Type B pancreatic cell (in vitro differentiated cells): ENCODE measurements around the gene CALR3. TPM values are rescaled to one million over a fixed set of nuclear protein-coding genes. Genes with fewer than 3 reads are reported as not detected.
"Not testable (repeated sequence)": the region's sequence is repeated elsewhere in the genome, so short reads cannot be mapped to it uniquely, and the experiment has no call there.

Experiments used
- DNase-seq: peaks from one replicate; pipeline ENCODE4 v3.0.0; 2021; ENCODE audit warnings: mixed read lengths; ENCODE audit not compliant: unreplicated experiment; ENCODE audit errors: extremely low spot score
- H3K27ac Mint-ChIP-seq: 2 replicates; pipeline ENCODE4 v1.8.0; 2021; ENCODE audit warnings: mild to moderate bottlenecking, mixed read lengths
- H3K27me3 Mint-ChIP-seq: 2 replicates; pipeline ENCODE4 v1.8.0; 2021; ENCODE audit warnings: mixed read lengths
- H3K36me3 Mint-ChIP-seq: 2 replicates; pipeline ENCODE4 v1.8.0; 2021; ENCODE audit warnings: mixed read lengths
- H3K4me1 Mint-ChIP-seq: one replicate; pipeline ENCODE4 v1.8.0; 2021; ENCODE audit warnings: mixed read lengths; ENCODE audit not compliant: unreplicated experiment
- H3K4me3 Mint-ChIP-seq: 2 replicates; pipeline ENCODE4 v1.8.0; 2021; ENCODE audit warnings: mild to moderate bottlenecking, mixed read lengths
- H3K9me3 Mint-ChIP-seq: 2 replicates; pipeline ENCODE4 v1.8.0; 2021; ENCODE audit warnings: mixed read lengths
- long read RNA-seq: library from polyadenylated mRNA; unstranded; transcript quantifications from one replicate; pipeline ENCODE4 v2.0.0, GENCODE V29; 2020
- total RNA-seq: library from RNA; stranded (reverse); gene quantifications from 2 replicates; pipeline ENCODE4 v1.2.1, GENCODE V29; 2021; ENCODE audit warnings: low replicate concordance
- TF ChIP-seq, protein P1 (sequence below): fragments of 200-600 bp; sonication (generic); conservative IDR thresholded peaks from 2 replicates; pipeline ENCODE4 v1.5.0; 2021; ENCODE audit warnings: antibody characterized with exemption, mild to moderate bottlenecking

Gene CALR3, protein sequence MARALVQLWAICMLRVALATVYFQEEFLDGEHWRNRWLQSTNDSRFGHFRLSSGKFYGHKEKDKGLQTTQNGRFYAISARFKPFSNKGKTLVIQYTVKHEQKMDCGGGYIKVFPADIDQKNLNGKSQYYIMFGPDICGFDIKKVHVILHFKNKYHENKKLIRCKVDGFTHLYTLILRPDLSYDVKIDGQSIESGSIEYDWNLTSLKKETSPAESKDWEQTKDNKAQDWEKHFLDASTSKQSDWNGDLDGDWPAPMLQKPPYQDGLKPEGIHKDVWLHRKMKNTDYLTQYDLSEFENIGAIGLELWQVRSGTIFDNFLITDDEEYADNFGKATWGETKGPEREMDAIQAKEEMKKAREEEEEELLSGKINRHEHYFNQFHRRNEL
- not detected in 2 replicates for total RNA-seq
- long read RNA-seq: 0 reads

DNA sequence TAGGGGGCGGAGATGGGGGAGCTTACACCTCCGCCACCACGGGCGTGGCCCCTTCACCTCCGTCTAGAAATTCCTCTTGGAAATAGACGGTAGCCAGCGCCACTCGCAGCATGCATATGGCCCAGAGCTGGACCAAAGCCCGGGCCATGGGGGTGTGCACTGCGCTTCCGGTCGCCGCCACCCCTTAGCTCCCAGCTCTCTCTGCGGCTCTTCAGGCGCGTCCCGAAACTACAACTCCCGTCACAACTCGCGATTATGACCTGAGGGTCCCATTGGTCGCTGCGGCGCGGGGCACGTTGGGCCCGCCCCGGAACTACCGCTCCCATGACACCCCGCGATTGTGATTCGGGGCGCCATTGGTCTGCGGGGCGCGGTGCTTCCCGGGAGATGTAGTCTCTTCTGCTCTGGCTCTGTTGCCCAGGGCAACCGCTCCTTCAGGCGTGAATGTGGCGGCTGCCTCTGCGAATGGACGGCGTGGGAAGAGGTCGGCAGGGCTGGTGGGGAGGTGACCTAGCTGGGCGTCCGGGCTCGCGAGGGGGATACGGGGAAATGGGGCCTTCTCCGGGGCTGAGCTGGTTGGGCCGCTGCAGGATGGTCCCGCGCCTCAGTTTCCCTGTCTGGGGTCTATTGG lies at the start of gene CALR3, which contains the start of gene C19orf44:
Gene CALR3, minus strand, starts transcription at position 186 of the 631 bp plus-strand sequence. Its CDS starts 38 bp downstream, at position 148.
Gene C19orf44, plus strand, starts transcription at position 413 of the 631 bp plus-strand sequence. CDS start 4,399 bp downstream, outside the sequence.
- peak within 1 kb of the TSS; percentile 98 for H3K4me3 Mint-ChIP-seq
- TF ChIP-seq, protein P1, sequence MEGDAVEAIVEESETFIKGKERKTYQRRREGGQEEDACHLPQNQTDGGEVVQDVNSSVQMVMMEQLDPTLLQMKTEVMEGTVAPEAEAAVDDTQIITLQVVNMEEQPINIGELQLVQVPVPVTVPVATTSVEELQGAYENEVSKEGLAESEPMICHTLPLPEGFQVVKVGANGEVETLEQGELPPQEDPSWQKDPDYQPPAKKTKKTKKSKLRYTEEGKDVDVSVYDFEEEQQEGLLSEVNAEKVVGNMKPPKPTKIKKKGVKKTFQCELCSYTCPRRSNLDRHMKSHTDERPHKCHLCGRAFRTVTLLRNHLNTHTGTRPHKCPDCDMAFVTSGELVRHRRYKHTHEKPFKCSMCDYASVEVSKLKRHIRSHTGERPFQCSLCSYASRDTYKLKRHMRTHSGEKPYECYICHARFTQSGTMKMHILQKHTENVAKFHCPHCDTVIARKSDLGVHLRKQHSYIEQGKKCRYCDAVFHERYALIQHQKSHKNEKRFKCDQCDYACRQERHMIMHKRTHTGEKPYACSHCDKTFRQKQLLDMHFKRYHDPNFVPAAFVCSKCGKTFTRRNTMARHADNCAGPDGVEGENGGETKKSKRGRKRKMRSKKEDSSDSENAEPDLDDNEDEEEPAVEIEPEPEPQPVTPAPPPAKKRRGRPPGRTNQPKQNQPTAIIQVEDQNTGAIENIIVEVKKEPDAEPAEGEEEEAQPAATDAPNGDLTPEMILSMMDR: peak; percentile 38
- H3K4me1 Mint-ChIP-seq: peaks cover 14% of the 10 kb centered on the region
- no peaks in the 10 kb centered on the region for H3K27me3 Mint-ChIP-seq
- peak; percentile 98 for DNase-seq
- H3K36me3 Mint-ChIP-seq: peaks cover 5% of the 10 kb centered on the region
- peak within 1 kb of the TSS; percentile 93 for H3K27ac Mint-ChIP-seq
- no peaks in the 10 kb centered on the region for H3K9me3 Mint-ChIP-seq

DNA sequence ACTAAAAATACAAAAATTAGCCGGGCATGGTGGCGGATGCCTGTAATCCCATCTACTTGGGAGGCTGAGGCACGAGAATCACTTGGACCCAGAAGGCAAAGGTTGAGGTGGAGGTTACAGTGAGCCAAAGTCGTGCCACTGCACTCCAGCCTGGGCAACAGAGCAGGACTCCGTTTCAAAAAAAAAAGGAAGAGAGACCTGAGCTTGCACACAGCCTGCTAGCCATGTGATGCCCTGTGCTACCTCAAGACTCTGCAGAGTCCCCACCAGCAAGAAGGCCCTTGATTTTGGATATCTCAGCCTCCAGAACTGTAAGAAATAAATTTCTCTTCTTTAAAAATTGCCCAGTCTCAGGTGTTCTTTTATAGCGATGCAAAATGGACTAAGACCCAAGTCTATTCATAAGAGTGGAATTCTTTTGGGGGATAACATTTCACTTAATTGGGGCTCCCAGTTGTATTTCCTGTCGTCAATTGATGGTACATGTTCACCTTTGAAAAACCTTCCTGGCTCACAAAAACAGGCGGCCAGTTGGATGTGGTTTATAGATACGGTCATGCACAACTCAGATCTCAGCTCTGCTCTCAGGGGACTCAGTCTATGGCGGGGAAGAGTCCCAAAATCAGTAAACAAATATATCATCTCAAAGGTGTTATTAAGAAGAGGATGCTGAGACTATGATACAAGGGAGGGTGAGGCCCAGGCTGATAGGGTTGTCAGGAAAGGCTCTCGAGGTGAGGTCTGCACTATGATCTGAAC lies 48.7 kb upstream of the CALR3 start:
- H3K9me3 Mint-ChIP-seq: no peaks in the 10 kb centered on the region
- no peak overlapping the region for H3K27ac Mint-ChIP-seq
- peaks cover 14% of the 10 kb centered on the region for H3K36me3 Mint-ChIP-seq
- peak overlapping the region; percentile 76 for H3K4me3 Mint-ChIP-seq
- no peaks in the 10 kb centered on the region for H3K27me3 Mint-ChIP-seq
- peaks cover 20% of the 10 kb centered on the region for H3K4me1 Mint-ChIP-seq
- no peak for DNase-seq
- TF ChIP-seq, protein P1: no peak

DNA sequence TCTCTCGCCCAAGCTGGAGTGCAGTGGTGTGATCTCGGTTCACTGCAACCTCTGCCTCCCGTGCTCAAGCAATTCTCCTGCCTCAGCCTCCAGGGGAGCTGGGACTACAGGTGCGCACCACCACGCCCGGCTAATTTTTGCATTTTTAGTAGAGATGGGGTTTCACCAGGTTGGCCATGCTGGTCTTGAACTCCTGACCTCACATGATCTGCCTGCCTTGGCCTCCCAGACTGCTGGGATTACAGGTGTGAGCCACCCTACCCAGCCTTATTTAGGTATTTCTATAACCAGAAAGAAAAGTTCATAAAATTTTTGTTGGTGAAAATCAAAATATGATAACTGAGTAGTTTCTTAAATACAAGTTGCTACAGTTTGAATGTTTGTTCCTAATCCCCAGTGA lies 47.8 kb upstream of the CALR3 start:
- peaks cover 15% of the 10 kb centered on the region for H3K36me3 Mint-ChIP-seq
- not testable (repeated sequence) for H3K9me3 Mint-ChIP-seq, H3K27me3 Mint-ChIP-seq, DNase-seq
- peaks cover 20% of the 10 kb centered on the region for H3K4me1 Mint-ChIP-seq
- H3K27ac Mint-ChIP-seq: peak overlapping the region; percentile 84
- peak overlapping the region; percentile 92 for H3K4me3 Mint-ChIP-seq

DNA sequence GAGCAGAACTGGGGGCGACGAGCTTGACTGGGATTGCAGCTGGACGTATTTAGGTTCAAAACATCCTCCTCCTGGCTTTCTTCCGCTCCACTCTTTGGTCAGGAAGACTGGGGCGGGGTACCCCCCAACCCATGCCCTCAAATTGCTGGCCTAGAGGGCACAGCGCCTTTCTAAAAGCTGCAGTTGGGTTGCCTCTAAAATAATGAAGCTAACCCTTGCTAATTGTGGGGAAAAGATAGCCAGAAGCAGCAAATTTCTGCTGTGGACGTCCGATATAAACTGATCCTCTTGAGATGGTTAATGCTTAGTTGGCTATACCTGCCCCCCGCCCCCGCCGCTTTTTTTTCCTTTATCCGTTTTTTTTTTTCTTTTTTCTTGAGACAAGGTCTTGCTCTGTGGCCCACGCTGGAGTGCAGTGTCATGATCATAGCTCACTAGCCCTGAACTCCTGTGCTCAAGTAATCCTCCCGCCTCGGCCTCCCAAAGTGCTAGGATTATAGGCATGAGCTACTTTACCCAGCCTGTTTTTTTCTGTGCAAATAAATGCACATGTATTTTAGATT lies 47.0 kb upstream of the CALR3 start:
- peak overlapping the region; percentile 84 for H3K27ac Mint-ChIP-seq
- peaks cover 20% of the 10 kb centered on the region for H3K4me1 Mint-ChIP-seq
- H3K4me3 Mint-ChIP-seq: peak overlapping the region; percentile 92
- H3K9me3 Mint-ChIP-seq: no peaks in the 10 kb centered on the region
- peaks cover 19% of the 10 kb centered on the region for H3K36me3 Mint-ChIP-seq
- no peaks in the 10 kb centered on the region for H3K27me3 Mint-ChIP-seq
- TF ChIP-seq, protein P1: no peak
- DNase-seq: no peak

DNA sequence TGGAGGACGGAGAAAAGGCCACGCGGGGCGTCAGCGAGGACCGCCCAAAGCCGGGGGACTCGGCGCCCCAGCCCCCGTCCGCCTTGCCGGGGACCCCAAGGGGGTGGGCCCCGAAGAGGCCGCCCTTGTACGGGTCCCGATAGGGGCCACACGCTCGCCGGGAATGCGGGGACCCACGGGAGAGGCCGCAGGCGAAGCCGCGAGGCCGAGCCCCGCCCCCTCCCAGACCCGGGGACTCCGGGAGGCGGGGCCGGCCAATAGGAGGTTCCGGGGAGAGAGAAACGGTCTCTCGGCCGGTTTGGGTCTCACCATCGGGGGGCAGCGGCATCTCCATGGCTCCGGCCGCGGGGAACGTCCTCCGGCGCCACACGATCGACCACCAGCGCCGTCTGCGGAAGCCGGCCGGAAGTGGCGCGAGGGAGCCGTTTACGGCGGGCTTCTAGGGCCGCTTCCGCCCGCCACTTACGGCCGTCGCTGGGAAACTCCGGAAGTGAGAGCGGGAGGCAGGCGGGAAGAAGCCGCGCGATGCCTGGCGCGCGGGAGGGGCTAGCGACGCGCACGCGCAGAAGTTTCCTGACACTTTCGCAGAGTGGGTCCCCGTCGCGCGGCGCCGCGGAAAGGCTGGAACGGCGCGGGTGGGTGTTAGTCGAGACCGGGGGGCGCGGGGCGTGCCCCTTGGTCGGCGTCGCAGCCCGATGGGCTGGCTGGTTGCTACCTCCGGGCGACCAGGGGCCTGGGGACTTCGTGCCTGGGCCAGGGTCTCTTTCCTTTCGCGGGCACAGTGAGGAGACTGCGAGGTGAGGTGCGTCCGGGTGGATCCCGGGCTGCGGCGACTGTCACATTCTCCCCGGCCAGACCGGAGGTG lies 46.3 kb upstream of the CALR3 start, which contains the start of gene CHERP:
Gene CHERP, minus strand, starts transcription at position 393 of the 865 bp plus-strand sequence. Its CDS starts 59 bp downstream, at position 334.
- Mint-ChIP-seq H3K4me3 (peak within 1 kb of the TSS; percentile 92), H3K4me1 (peaks cover 20% of the 10 kb centered on the region), H3K9me3 (no peaks in the 10 kb centered on the region), H3K36me3 (peaks cover 22% of the 10 kb centered on the region), H3K27ac (peak within 1 kb of the TSS; percentile 84), H3K27me3 (no peaks in the 10 kb centered on the region)
- peak; percentile 93 for DNase-seq
- TF ChIP-seq, protein P1: no peak
